PFSK-1 (cell line): ENCODE results near the gene TBC1D3B.

ENCODE experiments used
- POLR2AphosphoS5 ChIP-seq: IDR thresholded peaks from 2 replicates; pipeline ENCODE4 v1.6.1; 2012; ENCODE audit warnings: low read depth, mild to moderate bottlenecking, control low read depth, low read length, moderate library complexity
- SIN3A ChIP-seq: IDR thresholded peaks from 2 replicates; pipeline ENCODE4 v1.6.1; 2012; ENCODE audit warnings: mild to moderate bottlenecking, low read length, moderate library complexity, borderline replicate concordance; ENCODE audit not compliant: insufficient read depth
- TAF1 ChIP-seq: IDR thresholded peaks from 2 replicates; pipeline ENCODE4 v1.6.1; 2012; ENCODE audit warnings: low read length, control low read depth, borderline replicate concordance; ENCODE audit not compliant: insufficient read depth
- TF ChIP-seq, protein P1 (sequence below), 2 experiments: IDR thresholded peaks; 2 replicates each; pipeline versions ENCODE4 v1.6.1 to v1.8.0; 2011 to 2012; ENCODE audit warnings: low read depth in 2 of 2, low read length in 2 of 2, control low read depth in 1 of 2, inconsistent platforms in 1 of 2, mild to moderate bottlenecking in 1 of 2, moderate library complexity in 1 of 2; ENCODE audit not compliant: insufficient read depth in 1 of 2

DNA sequence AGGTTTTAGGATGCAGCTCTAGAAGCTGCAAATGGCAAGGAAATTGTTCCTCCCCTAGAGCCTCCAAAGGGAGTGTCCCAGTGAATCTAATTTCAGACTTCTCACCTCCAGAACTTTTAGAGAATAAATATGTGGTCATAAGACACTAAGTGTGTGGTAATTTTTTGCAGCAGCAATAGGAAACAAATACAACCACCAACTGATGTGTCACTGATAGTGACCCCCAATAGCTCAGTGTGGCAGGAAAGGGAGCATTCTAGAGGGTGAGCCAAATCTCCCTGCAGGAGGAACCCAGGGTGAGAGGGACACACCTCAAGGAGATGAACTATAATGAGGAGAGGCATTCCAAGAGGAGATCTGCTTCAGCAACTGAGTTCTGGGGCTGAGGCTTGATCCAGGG lies 38.5 kb upstream of the TBC1D3B start:
- no peak for TF ChIP-seq POLR2AphosphoS5
- TF ChIP-seq SIN3A: no peak
- TF ChIP-seq, protein P1, sequence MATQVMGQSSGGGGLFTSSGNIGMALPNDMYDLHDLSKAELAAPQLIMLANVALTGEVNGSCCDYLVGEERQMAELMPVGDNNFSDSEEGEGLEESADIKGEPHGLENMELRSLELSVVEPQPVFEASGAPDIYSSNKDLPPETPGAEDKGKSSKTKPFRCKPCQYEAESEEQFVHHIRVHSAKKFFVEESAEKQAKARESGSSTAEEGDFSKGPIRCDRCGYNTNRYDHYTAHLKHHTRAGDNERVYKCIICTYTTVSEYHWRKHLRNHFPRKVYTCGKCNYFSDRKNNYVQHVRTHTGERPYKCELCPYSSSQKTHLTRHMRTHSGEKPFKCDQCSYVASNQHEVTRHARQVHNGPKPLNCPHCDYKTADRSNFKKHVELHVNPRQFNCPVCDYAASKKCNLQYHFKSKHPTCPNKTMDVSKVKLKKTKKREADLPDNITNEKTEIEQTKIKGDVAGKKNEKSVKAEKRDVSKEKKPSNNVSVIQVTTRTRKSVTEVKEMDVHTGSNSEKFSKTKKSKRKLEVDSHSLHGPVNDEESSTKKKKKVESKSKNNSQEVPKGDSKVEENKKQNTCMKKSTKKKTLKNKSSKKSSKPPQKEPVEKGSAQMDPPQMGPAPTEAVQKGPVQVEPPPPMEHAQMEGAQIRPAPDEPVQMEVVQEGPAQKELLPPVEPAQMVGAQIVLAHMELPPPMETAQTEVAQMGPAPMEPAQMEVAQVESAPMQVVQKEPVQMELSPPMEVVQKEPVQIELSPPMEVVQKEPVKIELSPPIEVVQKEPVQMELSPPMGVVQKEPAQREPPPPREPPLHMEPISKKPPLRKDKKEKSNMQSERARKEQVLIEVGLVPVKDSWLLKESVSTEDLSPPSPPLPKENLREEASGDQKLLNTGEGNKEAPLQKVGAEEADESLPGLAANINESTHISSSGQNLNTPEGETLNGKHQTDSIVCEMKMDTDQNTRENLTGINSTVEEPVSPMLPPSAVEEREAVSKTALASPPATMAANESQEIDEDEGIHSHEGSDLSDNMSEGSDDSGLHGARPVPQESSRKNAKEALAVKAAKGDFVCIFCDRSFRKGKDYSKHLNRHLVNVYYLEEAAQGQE (IDR thresholded peaks at IDR 0.05; ENCODE audit: insufficient read depth in 1 of 2, low read depth in 2 of 2, low read length in 2 of 2): no peak
- no peak for TF ChIP-seq TAF1
